Parathyroid adenoma (tissue), 2 donors: ENCODE measurements around the gene IRF7.

Source experiments
- H2AFZ ChIP-seq: fragments of 300-600 bp; sonication (generic); one replicate; pipeline ENCODE4 v1.7.0; 2017; ENCODE audit warnings: antibody characterized with exemption, mild to moderate bottlenecking
- H3K27ac ChIP-seq: fragments of 300-600 bp; sonication (generic); one replicate; pipeline ENCODE4 v1.7.0; 2017
- H3K27me3 ChIP-seq: fragments of 300-600 bp; sonication (generic); one replicate; pipeline ENCODE4 v1.7.0; 2017; ENCODE audit warnings: low read length; ENCODE audit not compliant: control insufficient read depth, insufficient read depth
- H3K36me3 ChIP-seq: fragments of 300-600 bp; sonication (generic); one replicate; pipeline ENCODE4 v1.7.0; 2017; ENCODE audit warnings: low read length; ENCODE audit not compliant: control insufficient read depth, insufficient read depth
- H3K4me1 ChIP-seq: fragments of 300-600 bp; sonication (generic); one replicate; pipeline ENCODE4 v1.7.0; 2017; ENCODE audit warnings: control low read depth
- H3K4me2 ChIP-seq: fragments of 300-600 bp; sonication (generic); one replicate; pipeline ENCODE4 v1.7.0; 2017; ENCODE audit warnings: low read length
- H3K4me3 ChIP-seq: fragments of 300-600 bp; sonication (generic); one replicate; pipeline ENCODE4 v1.7.0; 2017; ENCODE audit warnings: low read depth, low read length
- H3K79me2 ChIP-seq: fragments of 300-600 bp; sonication (generic); one replicate; pipeline ENCODE4 v1.7.0; 2017; ENCODE audit warnings: control low read depth
- H3K9ac ChIP-seq: fragments of 300-600 bp; sonication (generic); one replicate; pipeline ENCODE4 v1.7.0; 2017; ENCODE audit warnings: mild to moderate bottlenecking
- H3K9me3 ChIP-seq: fragments of 300-600 bp; sonication (generic); one replicate; pipeline ENCODE4 v1.7.0; 2017; ENCODE audit warnings: low read length; ENCODE audit not compliant: control insufficient read depth
- TF ChIP-seq, protein P1 (sequence below): fragments of 300-600 bp; sonication (generic); IDR thresholded peaks from one replicate; pipeline ENCODE4 v1.7.0; 2017; ENCODE audit warnings: antibody characterized with exemption, mild to moderate bottlenecking
- donor health status: primary hyperparathyroidism.

The IRF7 gene

DNA sequence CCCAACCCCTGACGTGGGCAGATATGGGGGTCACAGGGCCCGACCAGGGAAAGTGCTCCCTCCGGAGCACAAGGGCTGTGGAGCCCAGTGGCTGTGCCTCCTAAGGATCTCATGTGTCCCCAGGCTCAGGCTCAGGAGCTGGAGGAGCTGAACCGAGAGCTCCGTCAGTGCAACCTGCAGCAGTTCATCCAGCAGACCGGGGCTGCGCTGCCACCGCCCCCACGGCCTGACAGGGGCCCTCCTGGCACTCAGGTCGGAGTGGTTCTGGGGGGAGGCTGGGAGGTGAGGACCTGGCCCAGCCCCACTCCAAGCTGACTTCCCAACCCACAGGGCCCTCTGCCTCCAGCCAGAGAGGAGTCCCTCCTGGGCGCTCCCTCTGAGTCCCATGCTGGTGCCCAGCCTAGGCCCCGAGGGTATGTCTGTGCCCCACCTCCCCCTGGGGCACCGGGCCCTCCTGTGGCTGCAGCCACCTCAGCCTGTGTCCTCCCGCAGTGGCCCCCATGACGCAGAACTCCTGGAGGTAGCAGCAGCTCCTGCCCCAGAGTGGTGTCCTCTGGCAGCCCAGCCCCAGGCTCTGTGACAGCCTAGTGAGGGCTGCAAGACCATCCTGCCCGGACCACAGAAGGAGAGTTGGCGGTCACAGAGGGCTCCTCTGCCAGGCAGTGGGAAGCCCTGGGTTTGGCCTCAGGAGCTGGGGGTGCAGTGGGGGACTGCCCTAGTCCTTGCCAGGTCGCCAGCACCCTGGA is 52.5 kb downstream of the IRF7 start:
- Histone ChIP-seq H3K9ac (no peak overlapping the region), H3K36me3 (no peaks in the 10 kb centered on the region), H3K4me1 (no peaks in the 10 kb centered on the region), H3K4me2 (no peak overlapping the region), H2AFZ (no peak overlapping the region), H3K27me3 (no peaks in the 10 kb centered on the region), H3K4me3 (no peak overlapping the region), H3K27ac (no peak overlapping the region), H3K9me3 (no peaks in the 10 kb centered on the region), H3K79me2 (no peaks in the 10 kb centered on the region)
- TF ChIP-seq, protein P1, sequence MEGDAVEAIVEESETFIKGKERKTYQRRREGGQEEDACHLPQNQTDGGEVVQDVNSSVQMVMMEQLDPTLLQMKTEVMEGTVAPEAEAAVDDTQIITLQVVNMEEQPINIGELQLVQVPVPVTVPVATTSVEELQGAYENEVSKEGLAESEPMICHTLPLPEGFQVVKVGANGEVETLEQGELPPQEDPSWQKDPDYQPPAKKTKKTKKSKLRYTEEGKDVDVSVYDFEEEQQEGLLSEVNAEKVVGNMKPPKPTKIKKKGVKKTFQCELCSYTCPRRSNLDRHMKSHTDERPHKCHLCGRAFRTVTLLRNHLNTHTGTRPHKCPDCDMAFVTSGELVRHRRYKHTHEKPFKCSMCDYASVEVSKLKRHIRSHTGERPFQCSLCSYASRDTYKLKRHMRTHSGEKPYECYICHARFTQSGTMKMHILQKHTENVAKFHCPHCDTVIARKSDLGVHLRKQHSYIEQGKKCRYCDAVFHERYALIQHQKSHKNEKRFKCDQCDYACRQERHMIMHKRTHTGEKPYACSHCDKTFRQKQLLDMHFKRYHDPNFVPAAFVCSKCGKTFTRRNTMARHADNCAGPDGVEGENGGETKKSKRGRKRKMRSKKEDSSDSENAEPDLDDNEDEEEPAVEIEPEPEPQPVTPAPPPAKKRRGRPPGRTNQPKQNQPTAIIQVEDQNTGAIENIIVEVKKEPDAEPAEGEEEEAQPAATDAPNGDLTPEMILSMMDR = no peak
